ENCODE results near the gene ABHD1.
"Not testable (repeated sequence)": the region's sequence is repeated elsewhere in the genome, so short reads cannot be mapped to it uniquely, and the experiment has no call there.

The ABHD1 gene

DNA sequence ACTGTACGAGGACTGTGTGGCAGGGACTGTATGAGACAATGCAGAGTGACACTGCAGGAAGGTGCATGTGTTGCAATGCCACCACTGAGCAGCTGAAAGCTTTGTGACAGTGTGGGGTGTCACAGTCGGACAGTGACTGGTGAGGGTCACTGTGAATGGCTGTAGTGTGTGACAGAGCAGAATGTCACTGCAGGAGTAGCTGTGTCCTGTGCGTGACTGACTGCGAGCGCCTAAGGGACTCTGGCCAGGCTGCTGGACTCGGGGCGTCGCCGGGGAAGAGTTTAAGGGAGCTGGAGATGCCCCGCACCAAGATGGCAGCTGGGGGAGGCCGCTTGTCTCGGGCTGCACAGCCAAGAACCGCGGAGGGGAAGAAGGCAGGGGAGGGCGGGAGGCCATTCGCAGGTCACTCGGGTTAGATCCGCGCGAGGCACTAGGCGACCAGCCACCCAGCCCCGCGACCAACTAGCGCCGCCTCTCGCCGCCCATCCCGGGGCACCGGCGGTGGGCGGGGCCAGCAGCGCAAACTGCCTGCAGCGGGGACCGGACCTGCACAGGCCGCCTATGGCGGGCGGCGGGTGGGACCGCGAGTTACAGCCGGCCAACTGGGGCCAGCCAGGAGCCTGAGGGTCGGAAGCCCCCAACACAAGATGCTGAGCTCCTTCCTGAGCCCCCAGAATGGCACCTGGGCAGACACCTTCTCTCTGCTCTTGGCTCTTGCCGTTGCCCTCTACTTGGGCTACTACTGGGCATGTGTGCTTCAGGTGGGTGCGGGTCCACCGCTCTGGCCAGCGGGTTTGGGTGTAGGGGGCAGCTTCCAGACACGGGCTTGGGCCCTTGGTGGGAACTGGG is at the start of gene ABHD1:
Gene ABHD1 (plus strand): TSS at position 514 of the 849 bp plus-strand sequence. CDS start 134 bp downstream, at position 648.
- peak; percentile 71 for DNase-seq (ENCODE audit: low spot score)

DNA sequence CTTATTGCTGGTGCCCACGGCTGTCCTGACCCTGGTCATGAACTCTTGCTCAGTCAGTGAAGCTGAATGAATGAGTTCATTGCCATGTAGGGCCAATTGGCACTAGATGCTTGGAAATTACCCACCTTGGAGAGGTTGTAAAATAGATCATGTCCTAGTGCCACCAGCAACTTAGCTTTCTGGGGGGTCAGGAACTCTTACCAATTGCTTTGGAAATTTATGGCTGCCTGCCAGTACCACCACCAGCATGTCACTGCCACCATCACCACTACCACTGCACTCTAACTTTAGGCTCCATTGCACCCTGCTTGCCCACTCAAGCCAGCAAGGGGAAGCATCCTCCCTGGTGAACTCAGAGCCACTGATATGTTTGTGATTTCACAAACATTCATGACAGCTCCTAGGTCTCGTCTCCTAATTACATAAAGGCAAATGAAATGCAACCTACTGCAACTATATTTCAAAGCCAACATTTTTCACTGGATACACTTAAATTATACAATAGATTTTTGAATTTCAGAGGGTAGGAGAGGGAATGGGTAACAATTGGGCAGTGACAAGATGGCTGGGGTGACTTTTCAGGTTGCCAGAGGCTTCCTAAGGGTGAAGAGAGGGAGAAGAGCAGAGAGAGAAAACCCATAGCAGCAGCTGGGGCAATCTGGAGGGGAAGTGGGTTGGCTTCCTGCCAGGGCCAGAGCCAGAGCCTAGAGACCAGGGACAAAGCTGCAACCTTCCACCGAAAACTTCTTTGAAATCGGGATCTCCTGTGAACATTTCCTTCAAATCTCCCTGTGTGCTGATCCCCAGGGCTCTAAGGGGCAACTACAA is 48.7 kb upstream of the ABHD1 start:
- DNase-seq (ENCODE audit: low spot score), result no peak

DNA sequence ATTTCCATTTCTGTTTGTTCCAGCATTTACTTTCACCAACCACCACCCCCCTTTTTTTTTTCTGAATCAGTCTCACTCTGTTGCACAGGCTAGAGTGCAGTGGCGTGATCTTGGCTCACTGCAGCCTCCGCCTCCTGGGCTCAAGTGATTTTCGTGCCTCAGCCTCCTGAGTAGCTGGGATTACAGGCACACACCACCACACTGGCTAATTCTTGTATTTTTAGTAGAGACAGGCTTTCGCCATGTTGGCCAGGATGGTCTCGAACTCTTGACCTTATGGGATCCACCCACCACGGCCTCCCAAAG is 48.1 kb upstream of the ABHD1 start:
- DNase-seq (ENCODE audit: low spot score), result not testable (repeated sequence)

GRCh38 chr2:27076323-27076722 is 47.3 kb upstream of the ABHD1 start:
- no peak for DNase-seq (ENCODE audit: low spot score)

DNA sequence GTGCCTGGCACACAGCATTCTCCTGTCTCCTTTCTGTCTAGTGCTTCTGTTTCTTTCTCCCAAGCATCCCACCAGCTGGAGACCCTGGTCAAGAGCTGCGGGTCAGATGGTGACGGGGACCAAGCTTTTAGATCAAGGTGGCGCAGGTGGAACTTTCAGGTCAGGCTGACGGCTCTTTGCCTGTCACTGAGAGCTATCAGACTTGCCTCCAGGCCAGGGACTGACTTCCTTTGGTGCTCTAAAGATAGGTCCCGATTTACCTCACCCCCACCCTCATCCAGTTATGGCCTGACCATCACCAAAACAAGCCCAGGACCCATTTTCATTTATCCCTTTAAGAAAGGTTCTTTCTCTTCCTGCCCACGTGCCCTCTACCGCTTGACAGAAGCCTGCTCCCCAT is 46.4 kb upstream of the ABHD1 start:
- no peak for DNase-seq (ENCODE audit: low spot score)

DNA sequence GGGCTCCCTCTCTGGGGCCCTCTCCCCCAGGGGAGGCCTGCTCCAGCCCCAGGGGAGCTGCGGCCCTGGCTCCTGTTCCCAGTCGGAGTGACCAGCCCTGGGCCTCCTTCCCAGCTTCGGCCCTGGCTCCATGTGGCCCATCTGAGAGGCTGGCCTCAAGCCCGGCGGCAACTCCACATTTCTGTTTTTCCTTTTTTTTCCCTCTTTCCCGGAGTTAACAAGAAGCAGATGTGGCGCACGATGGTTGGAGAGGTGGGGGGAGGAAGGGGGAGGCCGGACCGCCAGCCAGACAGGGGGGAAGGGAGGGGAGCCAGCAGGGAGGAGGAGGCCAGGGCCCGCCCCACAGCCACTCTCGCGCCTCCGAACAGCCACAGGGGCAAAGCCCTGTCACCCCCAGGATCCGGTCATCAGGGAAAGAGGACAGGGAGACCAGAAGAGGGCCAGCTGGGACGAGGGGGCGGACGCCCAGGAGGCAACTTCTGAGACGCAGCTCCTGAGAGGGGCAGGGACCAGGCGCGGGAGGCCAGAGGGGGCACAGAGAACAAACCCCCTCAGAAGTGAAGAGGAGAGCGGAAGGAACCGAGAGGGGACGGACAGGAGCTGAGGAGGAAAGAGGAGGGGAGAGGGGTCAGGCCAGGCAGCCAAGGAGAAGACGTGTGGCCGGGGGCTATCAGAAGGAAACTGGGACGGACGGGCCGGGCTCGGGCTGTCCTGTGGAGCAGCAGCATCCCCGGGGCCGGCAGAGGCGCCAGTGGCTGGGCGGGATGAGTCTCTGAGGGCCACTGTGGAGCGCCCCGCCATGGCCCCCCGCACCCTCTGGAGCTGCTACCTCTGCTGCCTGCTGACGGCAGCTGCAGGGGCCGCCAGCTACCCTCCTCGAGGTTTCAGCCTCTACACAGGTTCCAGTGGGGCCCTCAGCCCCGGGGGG is 45.1 kb upstream of the ABHD1 start, which contains the start of gene EMILIN1:
Gene EMILIN1 (plus strand): TSS at position 349 of the 928 bp plus-strand sequence. CDS start 451 bp downstream, at position 800.
- peak; percentile 71 for DNase-seq (ENCODE audit: low spot score)

DNA sequence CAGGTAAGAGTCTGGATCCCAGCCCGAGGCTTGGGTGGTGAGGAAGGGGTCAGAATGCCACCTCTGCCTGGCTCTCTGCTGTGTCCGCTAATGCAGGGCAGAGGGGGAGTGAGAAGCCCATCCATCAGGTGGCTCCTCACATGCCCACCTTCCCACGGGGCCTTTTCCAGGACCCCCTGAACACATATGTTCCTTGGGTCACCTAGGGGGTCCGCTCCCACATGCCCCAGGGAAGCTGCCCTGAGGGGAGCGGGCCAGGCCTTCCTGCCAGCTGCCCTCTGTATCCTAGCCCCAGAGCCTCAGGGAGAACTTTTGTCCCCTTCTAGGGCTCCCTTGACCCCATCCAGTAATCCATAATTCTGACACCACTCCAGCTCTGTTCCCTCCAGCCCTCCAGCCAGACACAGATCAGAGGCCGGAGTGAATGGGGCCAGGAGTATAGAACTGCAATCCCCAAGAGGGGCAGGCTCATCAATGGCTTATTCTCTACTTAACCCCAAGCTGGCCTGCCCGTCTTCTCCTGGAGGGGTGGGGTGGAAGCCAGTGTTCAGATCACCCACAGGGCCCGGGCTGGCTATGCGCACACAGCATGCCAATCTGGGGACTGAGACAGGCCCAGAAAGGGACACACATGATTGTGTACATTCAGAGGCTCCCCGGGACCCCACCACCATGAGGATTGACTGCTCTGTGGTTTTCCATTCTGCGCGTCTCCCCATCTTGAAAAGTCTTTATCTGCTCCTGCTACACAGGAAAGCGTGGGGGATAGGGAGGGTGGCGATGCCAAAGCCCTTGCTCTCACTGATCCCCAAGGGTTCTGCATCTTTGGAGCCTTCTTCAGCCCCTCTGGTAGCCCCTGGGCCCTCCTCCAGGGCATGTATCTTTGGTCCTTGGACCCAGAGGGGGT is 44.1 kb upstream of the ABHD1 start:
- DNase-seq (ENCODE audit: low spot score), result no peak

DNA sequence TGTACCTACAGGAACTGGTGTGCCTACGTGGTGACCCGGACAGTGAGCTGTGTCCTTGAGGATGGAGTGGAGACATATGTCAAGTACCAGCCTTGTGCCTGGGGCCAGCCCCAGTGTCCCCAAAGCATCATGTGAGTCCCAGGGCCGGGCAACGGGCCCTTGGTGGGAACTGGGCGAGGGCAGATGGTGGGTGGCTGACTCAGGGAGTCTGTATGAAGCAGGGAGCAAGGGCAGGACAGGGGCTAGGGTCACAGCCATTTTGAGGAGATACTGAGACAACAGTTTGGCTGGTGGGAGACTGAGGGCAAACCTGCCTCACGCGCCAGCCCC is 43.5 kb upstream of the ABHD1 start:
- no peak for DNase-seq (ENCODE audit: low spot score)

- no peak for DNase-seq (ENCODE audit: low spot score)
Measured at GRCh38 chr2:27080603-27080936, 43.0 kb upstream of the ABHD1 start.

DNA sequence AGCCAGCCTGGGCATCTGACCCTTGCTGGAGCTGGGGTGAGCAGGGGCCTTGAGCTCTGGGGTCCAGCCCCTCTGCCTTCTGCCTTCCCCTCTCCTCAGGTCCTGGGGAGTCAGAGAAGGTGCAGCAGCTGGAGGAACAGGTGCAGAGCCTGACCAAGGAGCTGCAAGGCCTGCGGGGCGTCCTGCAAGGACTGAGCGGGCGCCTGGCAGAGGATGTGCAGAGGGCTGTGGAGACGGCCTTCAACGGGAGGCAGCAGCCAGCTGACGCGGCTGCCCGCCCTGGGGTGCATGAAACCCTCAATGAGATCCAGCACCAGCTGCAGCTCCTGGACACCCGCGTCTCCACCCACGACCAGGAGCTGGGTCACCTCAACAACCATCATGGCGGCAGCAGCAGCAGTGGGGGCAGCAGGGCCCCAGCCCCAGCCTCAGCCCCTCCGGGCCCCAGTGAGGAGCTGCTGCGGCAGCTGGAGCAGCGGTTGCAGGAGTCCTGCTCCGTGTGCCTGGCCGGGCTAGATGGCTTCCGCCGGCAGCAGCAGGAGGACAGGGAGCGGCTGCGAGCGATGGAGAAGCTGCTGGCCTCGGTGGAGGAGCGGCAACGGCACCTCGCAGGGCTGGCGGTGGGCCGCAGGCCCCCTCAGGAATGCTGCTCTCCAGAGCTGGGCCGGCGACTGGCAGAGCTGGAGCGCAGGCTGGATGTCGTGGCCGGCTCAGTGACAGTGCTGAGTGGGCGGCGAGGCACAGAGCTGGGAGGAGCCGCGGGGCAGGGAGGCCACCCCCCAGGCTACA is 41.4 kb upstream of the ABHD1 start:
- DNase-seq (ENCODE audit: low spot score), result no peak

DNA sequence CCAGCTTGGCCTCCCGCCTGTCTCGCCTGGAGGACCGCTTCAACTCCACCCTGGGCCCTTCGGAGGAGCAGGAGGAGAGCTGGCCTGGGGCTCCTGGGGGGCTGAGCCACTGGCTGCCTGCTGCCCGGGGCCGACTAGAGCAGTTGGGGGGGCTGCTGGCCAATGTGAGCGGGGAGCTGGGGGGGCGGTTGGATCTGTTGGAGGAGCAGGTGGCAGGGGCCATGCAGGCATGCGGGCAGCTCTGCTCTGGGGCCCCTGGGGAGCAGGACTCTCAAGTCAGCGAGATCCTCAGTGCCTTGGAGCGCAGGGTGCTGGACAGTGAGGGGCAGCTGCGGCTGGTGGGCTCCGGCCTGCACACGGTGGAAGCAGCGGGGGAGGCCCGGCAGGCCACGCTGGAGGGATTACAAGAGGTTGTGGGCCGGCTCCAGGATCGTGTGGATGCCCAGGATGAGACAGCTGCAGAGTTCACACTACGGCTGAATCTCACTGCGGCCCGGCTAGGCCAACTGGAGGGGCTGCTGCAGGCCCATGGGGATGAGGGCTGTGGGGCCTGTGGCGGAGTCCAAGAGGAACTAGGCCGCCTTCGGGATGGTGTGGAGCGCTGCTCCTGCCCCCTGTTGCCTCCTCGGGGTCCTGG is 40.7 kb upstream of the ABHD1 start:
- no peak for DNase-seq (ENCODE audit: low spot score)

DNA sequence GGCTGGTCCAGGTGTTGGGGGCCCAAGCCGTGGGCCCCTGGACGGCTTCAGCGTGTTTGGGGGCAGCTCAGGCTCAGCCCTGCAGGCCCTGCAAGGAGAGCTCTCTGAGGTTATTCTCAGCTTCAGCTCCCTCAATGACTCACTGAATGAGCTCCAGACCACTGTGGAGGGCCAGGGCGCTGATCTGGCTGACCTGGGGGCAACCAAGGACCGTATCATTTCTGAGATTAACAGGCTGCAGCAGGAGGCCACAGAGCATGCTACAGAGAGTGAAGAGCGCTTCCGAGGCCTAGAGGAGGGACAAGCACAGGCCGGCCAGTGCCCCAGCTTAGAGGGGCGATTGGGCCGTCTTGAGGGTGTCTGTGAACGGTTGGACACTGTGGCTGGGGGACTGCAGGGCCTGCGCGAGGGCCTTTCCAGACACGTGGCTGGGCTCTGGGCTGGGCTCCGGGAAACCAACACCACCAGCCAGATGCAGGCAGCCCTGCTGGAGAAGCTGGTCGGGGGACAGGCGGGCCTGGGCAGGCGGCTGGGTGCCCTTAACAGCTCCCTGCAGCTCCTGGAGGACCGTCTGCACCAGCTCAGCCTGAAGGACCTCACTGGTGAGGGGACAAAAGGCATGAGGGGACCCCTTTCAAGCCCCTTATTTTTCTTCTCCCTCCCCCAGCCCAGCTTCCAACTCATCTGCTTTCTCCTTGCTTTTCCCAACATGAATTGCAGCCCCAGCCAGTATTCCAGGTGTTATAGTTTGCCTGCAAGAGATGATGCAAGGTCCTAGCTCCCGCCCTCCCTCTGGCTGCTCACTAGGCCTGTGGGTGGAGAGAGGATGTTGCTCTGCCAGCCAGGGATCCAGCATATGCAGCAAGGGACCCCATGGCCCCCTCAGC is 40.0 kb upstream of the ABHD1 start:
- no peak for DNase-seq (ENCODE audit: low spot score)

- DNase-seq (ENCODE audit: low spot score), result no peak
Measured at GRCh38 chr2:27084297-27085061, 39.1 kb upstream of the ABHD1 start.

GRCh38 chr2:27085062-27085672 is 38.4 kb upstream of the ABHD1 start:
- DNase-seq (ENCODE audit: low spot score), result no peak

- peak; percentile 78 for DNase-seq (ENCODE audit: low spot score)
Measured at GRCh38 chr2:27085673-27086089, 37.9 kb upstream of the ABHD1 start.

DNA sequence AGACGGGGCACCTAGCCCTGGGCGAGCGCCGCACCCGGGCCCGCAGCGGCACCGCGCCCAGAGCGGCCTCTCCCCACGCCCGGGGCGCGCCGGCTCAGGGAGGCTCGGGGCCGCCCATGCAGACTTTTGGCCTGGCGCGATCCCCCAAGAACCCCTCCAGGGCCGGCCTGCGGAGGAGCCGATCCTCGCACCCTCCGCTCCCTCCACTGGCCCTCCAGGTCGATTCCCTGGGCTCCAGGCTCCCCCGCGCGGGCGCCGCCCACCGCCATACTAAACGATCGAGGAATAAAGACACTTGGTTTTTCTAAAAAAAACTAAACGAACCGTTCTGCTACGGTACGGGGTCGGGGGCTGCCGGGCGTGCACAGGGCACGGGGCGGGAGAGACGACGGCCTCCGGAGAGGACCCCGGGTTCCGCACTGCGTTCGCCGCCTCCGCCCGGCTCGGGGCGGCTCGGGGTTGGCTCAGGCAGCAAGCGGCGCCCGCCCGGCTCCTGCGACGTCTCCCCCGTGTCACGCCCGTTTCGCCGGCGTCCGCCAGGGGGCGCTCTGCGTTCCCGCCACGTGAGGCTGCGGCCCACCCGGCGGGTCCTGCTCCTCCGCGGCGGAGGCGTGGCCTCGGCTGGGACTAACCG is 37.4 kb upstream of the ABHD1 start:
- DNase-seq (ENCODE audit: low spot score), result peak; percentile 95
